ENCODE measurements around the gene NFIA.
A peak's percentile ranks its signal among the peaks of the same experiment; 100 is the strongest.

NFIA gene

GRCh38 chr1:61436016-61436415 is 353.7 kb downstream of the NFIA start:
- TF ChIP-seq EZH2 (optimal IDR thresholded peaks at IDR 0.05; ENCODE audit: low read depth, low read length) (no peak), EZH2phosphoT487 (IDR thresholded peaks at IDR 0.05; ENCODE audit: low read length) (no peak)
- TF ChIP-seq, protein P1, sequence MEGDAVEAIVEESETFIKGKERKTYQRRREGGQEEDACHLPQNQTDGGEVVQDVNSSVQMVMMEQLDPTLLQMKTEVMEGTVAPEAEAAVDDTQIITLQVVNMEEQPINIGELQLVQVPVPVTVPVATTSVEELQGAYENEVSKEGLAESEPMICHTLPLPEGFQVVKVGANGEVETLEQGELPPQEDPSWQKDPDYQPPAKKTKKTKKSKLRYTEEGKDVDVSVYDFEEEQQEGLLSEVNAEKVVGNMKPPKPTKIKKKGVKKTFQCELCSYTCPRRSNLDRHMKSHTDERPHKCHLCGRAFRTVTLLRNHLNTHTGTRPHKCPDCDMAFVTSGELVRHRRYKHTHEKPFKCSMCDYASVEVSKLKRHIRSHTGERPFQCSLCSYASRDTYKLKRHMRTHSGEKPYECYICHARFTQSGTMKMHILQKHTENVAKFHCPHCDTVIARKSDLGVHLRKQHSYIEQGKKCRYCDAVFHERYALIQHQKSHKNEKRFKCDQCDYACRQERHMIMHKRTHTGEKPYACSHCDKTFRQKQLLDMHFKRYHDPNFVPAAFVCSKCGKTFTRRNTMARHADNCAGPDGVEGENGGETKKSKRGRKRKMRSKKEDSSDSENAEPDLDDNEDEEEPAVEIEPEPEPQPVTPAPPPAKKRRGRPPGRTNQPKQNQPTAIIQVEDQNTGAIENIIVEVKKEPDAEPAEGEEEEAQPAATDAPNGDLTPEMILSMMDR (IDR thresholded peaks at IDR 0.05; ENCODE audit: low read length) = peak; percentile 53
- DNase-seq = peak; percentile 53
- no peaks in the 10 kb centered on the region for H3K79me2 ChIP-seq (ENCODE audit: low read length)
- no peak overlapping the region for H3K9ac ChIP-seq (ENCODE audit: low read length)
- H3K4me1 ChIP-seq (ENCODE audit: low read length) = peaks cover 13% of the 10 kb centered on the region
- no peak overlapping the region for H3K27ac ChIP-seq (ENCODE audit: low read length)
- H3K4me3 ChIP-seq (ENCODE audit: low read length) = no peak overlapping the region
- H4K20me1 ChIP-seq (ENCODE audit: insufficient read depth, low read length) = no peaks in the 10 kb centered on the region
- 0 out of 2 replicates have a peak overlapping the region, but pooled peaks have one; percentile 2 for H3K4me2 ChIP-seq (ENCODE audit: low read depth, low read length)
- no peaks in the 10 kb centered on the region for H3K27me3 ChIP-seq (replicated peaks; ENCODE audit: insufficient read depth, low read length)
- no peaks in the 10 kb centered on the region for H3K9me2 ChIP-seq (replicated peaks; ENCODE audit: insufficient read depth, low read length)
- no peaks in the 10 kb centered on the region for H3K9me3 ChIP-seq (replicated peaks; ENCODE audit: insufficient read depth, low read length)
- H3F3A ChIP-seq (ENCODE audit: insufficient read depth, low read length) = no peaks in the 10 kb centered on the region
- no peaks in the 10 kb centered on the region for H3K36me3 ChIP-seq (replicated peaks; ENCODE audit: insufficient read depth, low read length)
- no peak overlapping the region for H2AFZ ChIP-seq (ENCODE audit: low read length)

- Histone ChIP-seq H3K4me2 (ENCODE audit: low read depth, low read length) (no peak overlapping the region), H2AFZ (ENCODE audit: low read length) (no peak overlapping the region), H3K36me3 (replicated peaks; ENCODE audit: insufficient read depth, low read length) (no peaks in the 10 kb centered on the region), H3K9ac (ENCODE audit: low read length) (no peak overlapping the region), H3K9me2 (replicated peaks; ENCODE audit: insufficient read depth, low read length) (no peaks in the 10 kb centered on the region), H3K27me3 (replicated peaks; ENCODE audit: insufficient read depth, low read length) (no peaks in the 10 kb centered on the region), H4K20me1 (ENCODE audit: insufficient read depth, low read length) (no peaks in the 10 kb centered on the region), H3K4me3 (ENCODE audit: low read length) (no peak overlapping the region), H3F3A (ENCODE audit: insufficient read depth, low read length) (no peaks in the 10 kb centered on the region), H3K79me2 (ENCODE audit: low read length) (no peaks in the 10 kb centered on the region), H3K27ac (ENCODE audit: low read length) (no peak overlapping the region), H3K4me1 (ENCODE audit: low read length) (peaks cover 13% of the 10 kb centered on the region), H3K9me3 (replicated peaks; ENCODE audit: insufficient read depth, low read length) (no peaks in the 10 kb centered on the region)
- DNase-seq = no peak
- no peak for TF ChIP-seq EZH2 (optimal IDR thresholded peaks at IDR 0.05; ENCODE audit: low read depth, low read length)
- TF ChIP-seq EZH2phosphoT487 (IDR thresholded peaks at IDR 0.05; ENCODE audit: low read length) = no peak
- TF ChIP-seq, protein P1 (IDR thresholded peaks at IDR 0.05; ENCODE audit: low read length) = no peak
Measured at GRCh38 chr1:61436491-61437120, 354.2 kb downstream of the NFIA start.

- H3K27ac ChIP-seq (ENCODE audit: low read length) = no peak overlapping the region
- TF ChIP-seq EZH2phosphoT487 (IDR thresholded peaks at IDR 0.05; ENCODE audit: low read length) = no peak
- TF ChIP-seq, protein P1 (IDR thresholded peaks at IDR 0.05; ENCODE audit: low read length) = no peak
- H3K4me2 ChIP-seq (ENCODE audit: low read depth, low read length) = no peak overlapping the region
- H3K9me3 ChIP-seq (replicated peaks; ENCODE audit: insufficient read depth, low read length) = no peaks in the 10 kb centered on the region
- no peaks in the 10 kb centered on the region for H3K79me2 ChIP-seq (ENCODE audit: low read length)
- no peaks in the 10 kb centered on the region for H3K27me3 ChIP-seq (replicated peaks; ENCODE audit: insufficient read depth, low read length)
- H3K4me3 ChIP-seq (ENCODE audit: low read length) = no peak overlapping the region
- no peaks in the 10 kb centered on the region for H3K36me3 ChIP-seq (replicated peaks; ENCODE audit: insufficient read depth, low read length)
- H3F3A ChIP-seq (ENCODE audit: insufficient read depth, low read length) = no peaks in the 10 kb centered on the region
- no peaks in the 10 kb centered on the region for H4K20me1 ChIP-seq (ENCODE audit: insufficient read depth, low read length)
- no peaks in the 10 kb centered on the region for H3K9me2 ChIP-seq (replicated peaks; ENCODE audit: insufficient read depth, low read length)
- no peak overlapping the region for H2AFZ ChIP-seq (ENCODE audit: low read length)
- DNase-seq = no peak
- H3K4me1 ChIP-seq (ENCODE audit: low read length) = peaks cover 13% of the 10 kb centered on the region
- no peak overlapping the region for H3K9ac ChIP-seq (ENCODE audit: low read length)
Measured at GRCh38 chr1:61439234-61439633, 356.9 kb downstream of the NFIA start.
